Rectal smooth muscle tissue (tissue), 1 donor: ENCODE measurements around the gene MLST8.
A peak's percentile ranks its signal among the peaks of the same experiment; 100 is the strongest.

Experiments
- H3K27ac ChIP-seq: one replicate; pipeline ENCODE4 v1.7.0; 2013; ENCODE audit warnings: low read depth, low read length, inconsistent platforms
- H3K27me3 ChIP-seq: one replicate; pipeline ENCODE4 v1.7.0; 2013; ENCODE audit warnings: low read length; ENCODE audit not compliant: control insufficient read depth, insufficient read depth
- H3K36me3 ChIP-seq: one replicate; pipeline ENCODE4 v1.7.0; 2013; ENCODE audit warnings: low read length; ENCODE audit not compliant: control insufficient read depth, insufficient read depth
- H3K4me1 ChIP-seq: one replicate; pipeline ENCODE4 v1.7.0; 2013; ENCODE audit warnings: low read length; ENCODE audit not compliant: control insufficient read depth, insufficient read depth
- H3K4me3 ChIP-seq: one replicate; pipeline ENCODE4 v1.7.0; 2013; ENCODE audit warnings: low read length
- H3K9ac ChIP-seq: one replicate; pipeline ENCODE4 v1.7.0; 2013; ENCODE audit warnings: low read length

Gene MLST8

GRCh38 chr16:2243031-2243528 lies 37.8 kb downstream of the MLST8 start:
- no peak overlapping the region for H3K9ac ChIP-seq
- H3K36me3 ChIP-seq = peaks cover 37% of the 10 kb centered on the region
- no peaks in the 10 kb centered on the region for H3K4me1 ChIP-seq
- no peaks in the 10 kb centered on the region for H3K27me3 ChIP-seq
- no peak overlapping the region for H3K27ac ChIP-seq
- H3K4me3 ChIP-seq = no peak overlapping the region

DNA sequence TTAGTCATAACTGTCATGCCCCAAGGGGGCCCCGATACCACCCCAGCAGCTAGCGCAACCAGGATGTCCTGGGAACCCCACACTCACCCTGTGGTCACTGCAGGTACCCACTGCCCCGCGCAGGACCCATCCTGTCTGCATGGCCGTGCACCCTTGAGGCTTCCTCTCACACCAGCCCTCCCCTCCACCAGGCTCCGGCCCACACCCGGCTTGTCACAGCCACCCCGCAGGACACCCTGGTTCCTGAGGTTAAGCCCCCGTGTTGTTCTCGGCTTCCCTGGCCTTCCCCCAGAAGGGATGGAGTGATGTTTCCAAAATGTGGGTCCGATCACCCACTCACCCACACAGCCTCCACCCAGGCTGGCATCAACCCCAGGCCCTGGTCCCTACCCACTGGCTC lies 38.5 kb downstream of the MLST8 start:
- H3K4me1 ChIP-seq = no peaks in the 10 kb centered on the region
- H3K9ac ChIP-seq = no peak overlapping the region
- no peaks in the 10 kb centered on the region for H3K27me3 ChIP-seq
- peaks cover 37% of the 10 kb centered on the region for H3K36me3 ChIP-seq
- H3K27ac ChIP-seq = no peak overlapping the region
- H3K4me3 ChIP-seq = no peak overlapping the region

DNA sequence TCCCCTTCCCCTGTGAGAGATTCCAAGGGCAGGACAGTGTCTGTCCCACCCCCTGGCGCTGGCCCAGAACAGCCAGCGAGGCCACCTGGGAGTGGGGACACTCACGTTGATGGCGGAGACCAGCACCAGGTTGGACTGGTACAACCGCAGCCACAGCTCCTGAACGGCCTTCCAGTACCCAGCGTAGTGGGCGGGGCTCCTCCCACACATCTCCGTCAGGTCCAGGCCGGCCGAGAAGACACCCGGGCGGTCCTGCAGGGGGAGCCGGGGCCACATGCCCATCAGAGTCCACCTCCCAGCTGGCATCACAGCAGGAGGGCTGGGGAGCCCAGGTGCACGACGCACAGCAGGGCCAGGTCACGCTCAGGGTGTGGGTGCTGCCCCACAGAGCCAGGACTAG lies 39.0 kb downstream of the MLST8 start:
- Histone ChIP-seq H3K4me3 (no peak overlapping the region), H3K4me1 (no peaks in the 10 kb centered on the region), H3K27me3 (no peaks in the 10 kb centered on the region), H3K36me3 (peaks cover 37% of the 10 kb centered on the region), H3K27ac (no peak overlapping the region), H3K9ac (no peak overlapping the region)

DNA sequence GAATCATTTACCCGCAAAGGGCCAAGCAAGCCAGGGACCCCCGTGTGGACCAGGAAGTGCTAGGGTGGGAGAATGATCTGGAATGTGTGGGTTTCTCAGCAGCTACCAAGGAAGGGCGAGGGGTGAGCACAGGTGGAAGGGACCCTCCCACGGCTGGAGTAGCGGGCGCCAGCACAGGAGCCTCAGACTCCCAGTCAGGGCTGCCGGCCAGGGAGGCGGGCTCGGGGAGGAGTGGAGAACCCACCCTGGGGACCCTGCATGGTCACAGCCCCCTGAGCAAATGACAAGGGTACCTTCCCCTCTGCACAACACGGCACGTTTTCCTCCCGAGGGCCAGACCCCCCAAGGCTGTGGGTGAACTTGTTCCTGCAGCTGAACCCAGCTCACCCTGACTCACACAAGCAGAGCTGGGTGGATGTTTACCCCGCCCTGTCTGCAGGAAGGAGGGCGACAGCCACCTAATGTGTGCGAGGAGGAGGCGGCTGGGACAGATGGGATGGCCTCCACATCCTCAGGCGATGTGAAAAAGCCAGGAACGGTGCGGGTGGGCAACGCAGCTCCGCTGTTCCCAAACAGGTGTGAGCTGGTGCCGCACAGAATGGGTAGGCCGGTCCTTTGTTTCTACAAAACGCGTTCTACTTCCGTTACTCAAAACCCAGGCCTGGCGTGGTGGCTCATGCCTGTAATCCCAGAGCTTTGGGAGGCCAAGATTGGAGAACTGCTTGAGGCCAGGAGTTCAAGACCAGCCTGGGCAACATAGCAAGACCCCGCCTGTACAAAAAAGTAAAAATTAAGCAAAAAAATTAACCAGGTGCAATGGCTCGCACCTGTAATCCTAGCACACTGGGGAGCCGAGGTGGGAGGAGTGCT lies 39.9 kb downstream of the MLST8 start:
- no peak overlapping the region for H3K9ac ChIP-seq
- H3K27me3 ChIP-seq = no peaks in the 10 kb centered on the region
- H3K27ac ChIP-seq = no peak overlapping the region
- peaks cover 37% of the 10 kb centered on the region for H3K36me3 ChIP-seq
- no peak overlapping the region for H3K4me3 ChIP-seq
- H3K4me1 ChIP-seq = no peaks in the 10 kb centered on the region

DNA sequence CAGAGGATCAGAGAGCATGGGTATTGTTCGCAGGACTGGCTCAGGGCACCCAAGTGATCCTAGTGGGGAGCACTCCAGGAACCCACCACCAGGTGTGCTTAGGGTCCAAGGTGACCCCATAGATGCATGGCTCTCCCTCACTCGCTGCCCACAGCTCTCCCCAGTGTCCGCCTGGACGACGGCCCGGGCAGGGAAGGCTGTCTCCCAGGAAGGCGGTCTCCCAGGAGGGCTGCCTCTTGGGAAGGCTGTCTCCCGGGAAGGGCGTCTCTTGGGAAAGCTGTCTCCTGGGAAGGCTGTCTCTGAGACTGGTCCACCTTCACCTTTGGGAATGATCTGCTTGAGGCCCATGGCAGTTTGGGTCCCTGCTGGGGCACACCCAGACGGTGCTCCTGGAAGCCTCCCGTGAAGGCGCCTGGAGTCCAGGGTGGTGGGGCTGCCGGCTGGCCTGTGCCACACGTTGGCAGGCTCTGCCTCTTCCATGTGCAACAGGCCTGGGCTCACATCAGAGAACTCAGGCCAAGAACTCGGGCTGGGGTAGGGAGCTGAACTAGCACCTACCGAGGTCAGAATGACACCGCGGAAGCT lies 41.1 kb downstream of the MLST8 start:
- Histone ChIP-seq H3K9ac (no peak overlapping the region), H3K27me3 (no peaks in the 10 kb centered on the region), H3K27ac (no peak overlapping the region), H3K4me3 (no peak overlapping the region), H3K4me1 (peaks cover 4% of the 10 kb centered on the region), H3K36me3 (peaks cover 37% of the 10 kb centered on the region)

GRCh38 chr16:2250652-2251295 lies 45.5 kb downstream of the MLST8 start:
- Histone ChIP-seq H3K27me3 (no peaks in the 10 kb centered on the region), H3K9ac (peak overlapping the region; percentile 21), H3K4me1 (peaks cover 10% of the 10 kb centered on the region), H3K4me3 (peak overlapping the region; percentile 78), H3K27ac (peak overlapping the region; percentile 88), H3K36me3 (peaks cover 17% of the 10 kb centered on the region)

- Histone ChIP-seq H3K4me3 (peak within 1 kb of the TSS; percentile 78), H3K9ac (peak within 1 kb of the TSS; percentile 73), H3K27me3 (no peaks in the 10 kb centered on the region), H3K36me3 (peaks cover 15% of the 10 kb centered on the region), H3K27ac (peak within 1 kb of the TSS; percentile 88), H3K4me1 (peaks cover 10% of the 10 kb centered on the region)
These were observed 46.2 kb downstream of the MLST8 start, which contains the start of gene ECI1 for GRCh38 chr16:2251296-2252111. ECI1 (minus strand) TSS chr16:2251587; CDS start chr16:2251566, 21 bp downstream.

- no peak overlapping the region for H3K27ac ChIP-seq
- H3K36me3 ChIP-seq = peaks cover 21% of the 10 kb centered on the region
- no peaks in the 10 kb centered on the region for H3K27me3 ChIP-seq
- peaks cover 10% of the 10 kb centered on the region for H3K4me1 ChIP-seq
- no peak overlapping the region for H3K4me3 ChIP-seq
- H3K9ac ChIP-seq = no peak overlapping the region
These were observed 47.5 kb downstream of the MLST8 start for GRCh38 chr16:2252806-2253148.

DNA sequence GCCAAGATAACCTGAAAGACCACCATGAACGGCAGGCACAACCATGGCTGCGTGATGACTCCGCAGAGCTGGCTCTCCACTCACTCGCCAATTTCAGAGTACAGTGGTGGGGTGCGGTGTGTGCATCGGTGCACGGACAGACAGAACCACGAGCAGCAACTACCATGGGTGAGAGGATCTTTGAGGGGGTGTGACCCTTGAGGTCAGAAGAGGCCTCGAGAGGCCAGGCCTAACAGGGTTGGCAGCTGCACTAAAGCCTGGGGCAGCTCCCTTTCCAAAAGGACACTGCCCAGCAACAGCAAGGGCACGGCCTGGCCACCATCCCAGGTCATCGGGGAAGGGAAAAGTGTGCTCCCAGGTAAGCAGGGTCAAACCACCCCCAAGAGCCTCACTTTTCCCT lies 48.0 kb downstream of the MLST8 start:
- Histone ChIP-seq H3K27me3 (no peaks in the 10 kb centered on the region), H3K4me1 (peaks cover 10% of the 10 kb centered on the region), H3K9ac (no peak overlapping the region), H3K36me3 (peaks cover 23% of the 10 kb centered on the region), H3K4me3 (no peak overlapping the region), H3K27ac (no peak overlapping the region)

DNA sequence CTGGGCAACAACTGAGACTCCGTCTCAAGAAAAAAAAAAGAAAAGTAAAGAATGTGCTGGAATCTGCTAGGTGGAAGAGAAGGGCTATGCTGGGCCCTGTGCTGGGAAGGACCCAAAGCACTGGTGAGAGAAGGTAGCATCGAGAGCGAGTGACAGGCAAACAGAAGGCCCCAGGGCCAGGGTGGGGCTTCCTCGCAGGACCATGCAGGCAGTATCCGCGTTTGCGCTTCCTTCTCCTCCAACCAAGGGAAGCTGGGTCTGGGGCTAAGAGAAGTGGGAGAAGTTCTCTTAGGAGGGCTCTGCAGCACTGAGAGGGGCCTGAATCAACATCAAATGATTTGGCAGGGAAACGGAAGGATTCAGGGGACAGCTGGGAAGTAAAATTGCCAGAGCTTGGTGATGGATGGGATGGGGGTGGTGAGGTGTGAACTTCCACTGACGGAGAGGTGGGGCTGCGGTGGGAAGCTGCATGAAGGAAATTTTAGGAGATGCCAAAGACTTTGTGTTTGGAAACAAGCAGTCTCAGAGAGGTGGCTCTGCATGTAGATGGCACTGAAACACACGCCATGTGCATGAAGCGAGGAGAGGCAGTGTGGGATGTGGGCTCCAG lies 51.4 kb downstream of the MLST8 start:
- Histone ChIP-seq H3K27me3 (no peaks in the 10 kb centered on the region), H3K36me3 (peaks cover 29% of the 10 kb centered on the region), H3K27ac (no peak overlapping the region)

GRCh38 chr16:2257726-2258125 lies 52.5 kb downstream of the MLST8 start:
- no peaks in the 10 kb centered on the region for H3K4me1 ChIP-seq
- no peaks in the 10 kb centered on the region for H3K27me3 ChIP-seq
- no peak overlapping the region for H3K27ac ChIP-seq
- no peak overlapping the region for H3K9ac ChIP-seq
- no peak overlapping the region for H3K4me3 ChIP-seq
- H3K36me3 ChIP-seq = peaks cover 32% of the 10 kb centered on the region

More for the DNA sequence above, 51.4 kb downstream of the MLST8 start:
- no peak overlapping the region for H3K9ac ChIP-seq
- H3K4me3 ChIP-seq = no peak overlapping the region
- peaks cover 6% of the 10 kb centered on the region for H3K4me1 ChIP-seq
